IPS-20b (cell line): ENCODE measurements around the gene GPR45.

Source experiments
- H3K27ac ChIP-seq: one replicate; pipeline ENCODE4 v1.5.1; 2013; ENCODE audit warnings: low read length
- H3K27me3 ChIP-seq: 2 replicates; pipeline ENCODE4 v1.6.1; 2013; ENCODE audit warnings: mild to moderate bottlenecking, low read length, inconsistent platforms; ENCODE audit not compliant: insufficient read depth
- H3K36me3 ChIP-seq: 2 replicates; pipeline ENCODE4 v1.6.1; 2013; ENCODE audit warnings: low read depth, mild to moderate bottlenecking, inconsistent platforms, low read length, moderate library complexity; ENCODE audit not compliant: insufficient read depth
- H3K4me1 ChIP-seq: 2 replicates; pipeline ENCODE4 v1.6.1; 2013; ENCODE audit warnings: mild to moderate bottlenecking, control low read depth, inconsistent platforms, low read length, moderate library complexity; ENCODE audit not compliant: insufficient read depth
- H3K4me3 ChIP-seq: 2 replicates; pipeline ENCODE4 v1.5.1; 2013; ENCODE audit warnings: mild to moderate bottlenecking, low read length, inconsistent platforms
- H3K9ac ChIP-seq: 2 replicates; pipeline ENCODE4 v1.6.1; 2013; ENCODE audit warnings: low read depth, mild to moderate bottlenecking, inconsistent platforms, low read length, moderate library complexity
- H3K9me3 ChIP-seq: 2 replicates; pipeline ENCODE4 v1.6.1; 2013; ENCODE audit warnings: mild to moderate bottlenecking, low read depth, low read length, inconsistent platforms; ENCODE audit not compliant: insufficient read depth

The GPR45 gene

GRCh38 chr2:105255979-105256378 is 14.4 kb downstream of the GPR45 start:
- no peaks in the 10 kb centered on the region for H3K9me3 ChIP-seq
- H3K4me3 ChIP-seq: no peak overlapping the region
- H3K9ac ChIP-seq: no peak overlapping the region
- no peaks in the 10 kb centered on the region for H3K4me1 ChIP-seq
- no peaks in the 10 kb centered on the region for H3K36me3 ChIP-seq
- no peak overlapping the region for H3K27ac ChIP-seq
- H3K27me3 ChIP-seq: no peaks in the 10 kb centered on the region

GRCh38 chr2:105256431-105257047 is 15.0 kb downstream of the GPR45 start:
- Histone ChIP-seq H3K4me1 (no peaks in the 10 kb centered on the region), H3K27ac (no peak overlapping the region), H3K9me3 (no peaks in the 10 kb centered on the region), H3K27me3 (no peaks in the 10 kb centered on the region), H3K4me3 (no peak overlapping the region), H3K36me3 (no peaks in the 10 kb centered on the region), H3K9ac (no peak overlapping the region)

GRCh38 chr2:105257981-105258380 is 16.4 kb downstream of the GPR45 start:
- no peaks in the 10 kb centered on the region for H3K9me3 ChIP-seq
- H3K4me3 ChIP-seq: no peak overlapping the region
- no peaks in the 10 kb centered on the region for H3K27me3 ChIP-seq
- no peaks in the 10 kb centered on the region; the same call in 1 of the 2 replicates for H3K4me1 ChIP-seq
- H3K27ac ChIP-seq: no peak overlapping the region
- no peaks in the 10 kb centered on the region for H3K36me3 ChIP-seq
- H3K9ac ChIP-seq: no peak overlapping the region

GRCh38 chr2:105258835-105259350 is 17.4 kb downstream of the GPR45 start:
- H3K4me3 ChIP-seq: no peak overlapping the region
- H3K4me1 ChIP-seq: no peaks in the 10 kb centered on the region; the same call in 1 of the 2 replicates
- H3K36me3 ChIP-seq: no peaks in the 10 kb centered on the region

GRCh38 chr2:105261061-105261460 is 19.5 kb downstream of the GPR45 start:
- Histone ChIP-seq H3K9ac (no peak overlapping the region), H3K4me3 (no peak overlapping the region), H3K9me3 (no peaks in the 10 kb centered on the region), H3K27ac (no peak overlapping the region), H3K4me1 (no peaks in the 10 kb centered on the region; the same call in 1 of the 2 replicates), H3K36me3 (peaks cover 5% of the 10 kb centered on the region; the same call in 1 of the 2 replicates), H3K27me3 (no peaks in the 10 kb centered on the region)

More at GRCh38 chr2:105258835-105259350, 17.4 kb downstream of the GPR45 start:
- no peak overlapping the region for H3K27ac ChIP-seq
- H3K9me3 ChIP-seq: no peaks in the 10 kb centered on the region
- no peaks in the 10 kb centered on the region for H3K27me3 ChIP-seq
- H3K9ac ChIP-seq: no peak overlapping the region

- H3K9ac ChIP-seq: no peak overlapping the region
- H3K9me3 ChIP-seq: no peaks in the 10 kb centered on the region
- H3K27me3 ChIP-seq: no peaks in the 10 kb centered on the region
- no peak overlapping the region for H3K27ac ChIP-seq
- no peak overlapping the region for H3K4me3 ChIP-seq
- H3K36me3 ChIP-seq: peaks cover 16% of the 10 kb centered on the region; the same call in 1 of the 2 replicates
- no peaks in the 10 kb centered on the region; the same call in 1 of the 2 replicates for H3K4me1 ChIP-seq
Observed at GRCh38 chr2:105262651-105263091, 21.1 kb downstream of the GPR45 start.

GRCh38 chr2:105269426-105269825 is 27.9 kb downstream of the GPR45 start:
- H3K4me3 ChIP-seq: no peak overlapping the region
- no peak overlapping the region for H3K9ac ChIP-seq
- H3K36me3 ChIP-seq: peaks cover 72% of the 10 kb centered on the region
- no peaks in the 10 kb centered on the region for H3K4me1 ChIP-seq
- no peaks in the 10 kb centered on the region for H3K9me3 ChIP-seq
- no peaks in the 10 kb centered on the region for H3K27me3 ChIP-seq
- H3K27ac ChIP-seq: no peak overlapping the region

GRCh38 chr2:105271393-105272045 is 30.0 kb downstream of the GPR45 start:
- H3K9me3 ChIP-seq: no peaks in the 10 kb centered on the region
- H3K36me3 ChIP-seq: peaks cover 83% of the 10 kb centered on the region
- no peaks in the 10 kb centered on the region for H3K4me1 ChIP-seq
- H3K9ac ChIP-seq: no peak overlapping the region
- no peak overlapping the region for H3K27ac ChIP-seq
- no peaks in the 10 kb centered on the region for H3K27me3 ChIP-seq
- H3K4me3 ChIP-seq: no peak overlapping the region

- Histone ChIP-seq H3K4me1 (no peaks in the 10 kb centered on the region), H3K9me3 (no peaks in the 10 kb centered on the region), H3K36me3 (peaks cover 86% of the 10 kb centered on the region), H3K27me3 (no peaks in the 10 kb centered on the region), H3K27ac (no peak overlapping the region), H3K4me3 (no peak overlapping the region), H3K9ac (no peak overlapping the region)
Observed at GRCh38 chr2:105272176-105272575, 30.6 kb downstream of the GPR45 start.

- Histone ChIP-seq H3K9ac (no peak overlapping the region), H3K27me3 (no peaks in the 10 kb centered on the region), H3K27ac (no peak overlapping the region), H3K9me3 (no peaks in the 10 kb centered on the region), H3K4me1 (no peaks in the 10 kb centered on the region), H3K36me3 (peaks cover 77% of the 10 kb centered on the region), H3K4me3 (no peak overlapping the region)
Observed at GRCh38 chr2:105274046-105274445, 32.5 kb downstream of the GPR45 start.

GRCh38 chr2:105278654-105279053 is 37.1 kb downstream of the GPR45 start:
- Histone ChIP-seq H3K36me3 (peaks cover 69% of the 10 kb centered on the region), H3K9me3 (no peaks in the 10 kb centered on the region), H3K27ac (no peak overlapping the region), H3K4me1 (no peaks in the 10 kb centered on the region), H3K9ac (no peak overlapping the region), H3K4me3 (no peak overlapping the region), H3K27me3 (no peaks in the 10 kb centered on the region)

- no peaks in the 10 kb centered on the region for H3K9me3 ChIP-seq
- no peak overlapping the region for H3K4me3 ChIP-seq
- no peak overlapping the region for H3K9ac ChIP-seq
- H3K27me3 ChIP-seq: no peaks in the 10 kb centered on the region
- peaks cover 69% of the 10 kb centered on the region for H3K36me3 ChIP-seq
- no peak overlapping the region for H3K27ac ChIP-seq
- H3K4me1 ChIP-seq: no peaks in the 10 kb centered on the region
Observed at GRCh38 chr2:105279126-105279525, 37.6 kb downstream of the GPR45 start.
